ENCODE measurements around the gene IFT22.
"Not testable (repeated sequence)": the region's sequence is repeated elsewhere in the genome, so short reads cannot be mapped to it uniquely, and the experiment has no call there.

IFT22 gene

GRCh38 chr7:101321491-101322401, at the start of gene IFT22:
Gene IFT22 (minus strand): TSS chr7:101321812. CDS start chr7:101321709, 103 bp downstream.
- in situ Hi-C loops (cut with MboI; ENCODE audit: low sequenced_read_pairs): no loop called here

GRCh38 chr7:101370836-101371235, 49.2 kb upstream of the IFT22 start:
- in situ Hi-C loops (cut with MboI; ENCODE audit: low sequenced_read_pairs): loop anchor here (25.0 kb wide), 1 partner anchor 891 kb away; no protein-coding TSS in a partner anchor

GRCh38 chr7:101368422-101369165, 47.0 kb upstream of the IFT22 start:
- in situ Hi-C loops (cut with MboI; ENCODE audit: low sequenced_read_pairs): loop anchor here (25.0 kb wide), 1 partner anchor 894 kb away; no protein-coding TSS in a partner anchor

GRCh38 chr7:101367676-101368075, 46.1 kb upstream of the IFT22 start:
- in situ Hi-C loops (cut with MboI; ENCODE audit: low sequenced_read_pairs): loop anchor here (25.0 kb wide), 1 partner anchor 895 kb away; no protein-coding TSS in a partner anchor

- in situ Hi-C loops (cut with MboI; ENCODE audit: low sequenced_read_pairs): loop anchor here (25.0 kb wide), 1 partner anchor 896 kb away; no protein-coding TSS in a partner anchor
Observed at GRCh38 chr7:101365956-101366355, 44.3 kb upstream of the IFT22 start.

GRCh38 chr7:101363734-101364374, 42.2 kb upstream of the IFT22 start:
- in situ Hi-C loops (cut with MboI; ENCODE audit: low sequenced_read_pairs): loop anchor here (25.0 kb wide), 1 partner anchor 898 kb away; no protein-coding TSS in a partner anchor

- in situ Hi-C loops (cut with MboI; ENCODE audit: low sequenced_read_pairs): loop anchor here (25.0 kb wide), 1 partner anchor 899 kb away; no protein-coding TSS in a partner anchor
Observed at GRCh38 chr7:101363196-101363733, 41.7 kb upstream of the IFT22 start.

GRCh38 chr7:101362334-101363195, 41.0 kb upstream of the IFT22 start, which contains the start of gene COL26A1:
Gene COL26A1 (plus strand): TSS chr7:101362875. CDS start chr7:101363033, 158 bp downstream.
- in situ Hi-C loops (cut with MboI; ENCODE audit: low sequenced_read_pairs): loop anchor here (25.0 kb wide), 1 partner anchor 900 kb away; no protein-coding TSS in a partner anchor

- in situ Hi-C loops (cut with MboI; ENCODE audit: low sequenced_read_pairs): loop anchor here (25.0 kb wide), 1 partner anchor 905 kb away; no protein-coding TSS in a partner anchor
Observed at GRCh38 chr7:101357433-101357832, 35.8 kb upstream of the IFT22 start.

GRCh38 chr7:101352920-101353308, 31.3 kb upstream of the IFT22 start:
- in situ Hi-C loops (cut with MboI; ENCODE audit: low sequenced_read_pairs): loop anchor here (25.0 kb wide), 1 partner anchor 909 kb away; no protein-coding TSS in a partner anchor

- in situ Hi-C loops (cut with MboI; ENCODE audit: low sequenced_read_pairs): not testable (repeated sequence)
Observed at GRCh38 chr7:101349300-101349699, 27.7 kb upstream of the IFT22 start.

GRCh38 chr7:101348456-101349067, 26.9 kb upstream of the IFT22 start:
- in situ Hi-C loops (cut with MboI; ENCODE audit: low sequenced_read_pairs): not testable (repeated sequence)

GRCh38 chr7:101347477-101347876, 25.9 kb upstream of the IFT22 start:
- in situ Hi-C loops (cut with MboI; ENCODE audit: low sequenced_read_pairs): no loop called here

- in situ Hi-C loops (cut with MboI; ENCODE audit: low sequenced_read_pairs): no loop called here
Observed at GRCh38 chr7:101342892-101343291, 21.3 kb upstream of the IFT22 start.

- in situ Hi-C loops (cut with MboI; ENCODE audit: low sequenced_read_pairs): no loop called here
Observed at GRCh38 chr7:101340379-101340778, 18.8 kb upstream of the IFT22 start.

GRCh38 chr7:101333912-101334311, 12.3 kb upstream of the IFT22 start:
- in situ Hi-C loops (cut with MboI; ENCODE audit: low sequenced_read_pairs): no loop called here

GRCh38 chr7:101332026-101332425, 10.4 kb upstream of the IFT22 start:
- in situ Hi-C loops (cut with MboI; ENCODE audit: low sequenced_read_pairs): no loop called here

GRCh38 chr7:101330011-101330484, 8.4 kb upstream of the IFT22 start:
- in situ Hi-C loops (cut with MboI; ENCODE audit: low sequenced_read_pairs): no loop called here

- in situ Hi-C loops (cut with MboI; ENCODE audit: low sequenced_read_pairs): no loop called here
Observed at GRCh38 chr7:101328159-101328558, 6.5 kb upstream of the IFT22 start.
